Epithelial cell of prostate (primary cell): ENCODE results near the gene PDK2.

ENCODE experiments used
- DNase-seq: peaks from one replicate; pipeline ENCODE4 v3.0.0-alpha.2; 2011; ENCODE audit warnings: low read depth, low spot score
- H3K27ac ChIP-seq: fragments of 450-650 bp; 2 replicates; pipeline ENCODE4 v1.5.1; 2017; ENCODE audit warnings: mild to moderate bottlenecking

The PDK2 gene

GRCh38 chr17:50097455-50097854 is 2.3 kb downstream of the PDK2 start:
- no peak for DNase-seq
- no peak overlapping the region for H3K27ac ChIP-seq

DNA sequence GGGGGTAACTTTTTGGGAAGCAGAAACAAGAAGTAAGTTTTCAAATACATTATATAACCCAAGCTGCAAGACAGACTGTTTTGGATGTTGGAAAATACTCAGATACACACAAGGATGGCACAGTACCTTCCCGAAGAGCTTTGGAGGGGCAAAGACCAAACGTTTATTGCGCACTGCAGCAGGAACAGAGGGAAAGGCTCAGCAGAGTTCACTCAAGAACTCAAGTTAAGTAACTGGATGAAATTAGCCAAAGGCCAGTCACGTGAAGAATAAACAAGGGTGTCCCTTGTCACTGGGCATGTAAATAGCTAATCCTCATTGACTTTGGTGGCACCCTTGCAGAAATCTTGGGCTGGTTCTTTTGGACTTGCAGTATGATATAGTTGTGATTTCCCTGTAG is 2.8 kb downstream of the PDK2 start:
- no peak overlapping the region for H3K27ac ChIP-seq
- no peak for DNase-seq

DNA sequence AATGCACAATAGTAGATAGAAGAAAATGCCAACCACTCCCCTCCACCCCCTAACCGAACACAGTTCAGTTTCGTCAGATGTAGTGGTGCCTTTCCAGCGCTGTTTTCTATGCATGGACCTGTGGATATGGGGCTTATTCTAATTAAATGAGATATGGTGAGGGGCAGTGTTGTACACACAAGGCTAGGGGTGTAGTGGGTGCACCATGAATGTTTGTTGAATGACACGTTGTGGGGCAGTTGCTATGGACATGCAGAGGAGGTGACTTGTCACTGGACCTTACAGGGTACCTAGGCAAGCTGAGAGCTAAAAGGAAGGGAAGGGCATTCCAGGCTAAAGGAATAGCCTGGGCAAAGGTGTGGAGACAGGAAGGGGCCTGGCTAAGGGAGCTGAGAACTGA is 3.4 kb downstream of the PDK2 start:
- no peak overlapping the region for H3K27ac ChIP-seq
- no peak for DNase-seq

GRCh38 chr17:50099003-50099402 is 3.9 kb downstream of the PDK2 start:
- no peak for DNase-seq
- no peak overlapping the region for H3K27ac ChIP-seq

DNA sequence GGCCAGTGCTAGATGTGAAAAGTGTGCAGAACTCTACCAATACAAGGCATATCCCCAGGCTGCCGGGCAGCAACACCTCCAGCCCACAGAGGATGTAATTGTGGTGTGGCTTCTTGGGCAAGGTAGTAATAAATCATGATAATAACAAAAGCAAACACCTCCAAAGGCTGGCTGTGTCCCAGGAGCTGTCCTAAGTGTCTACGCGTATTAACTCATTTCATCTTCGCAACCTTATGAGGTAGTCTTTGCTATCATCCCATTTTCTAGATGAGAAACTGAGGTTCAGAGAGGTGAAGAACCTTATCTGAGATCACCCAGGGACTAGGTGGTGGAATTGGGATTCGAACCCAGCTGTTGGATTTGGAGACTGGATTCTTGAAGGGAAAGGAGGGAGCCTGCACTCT is 5.3 kb downstream of the PDK2 start:
- no peak for DNase-seq
- no peak overlapping the region for H3K27ac ChIP-seq

GRCh38 chr17:50100921-50101345 is 5.8 kb downstream of the PDK2 start:
- no peak overlapping the region for H3K27ac ChIP-seq
- DNase-seq = no peak

GRCh38 chr17:50101346-50102163 is 6.4 kb downstream of the PDK2 start:
- H3K27ac ChIP-seq = no peak overlapping the region
- no peak for DNase-seq

DNA sequence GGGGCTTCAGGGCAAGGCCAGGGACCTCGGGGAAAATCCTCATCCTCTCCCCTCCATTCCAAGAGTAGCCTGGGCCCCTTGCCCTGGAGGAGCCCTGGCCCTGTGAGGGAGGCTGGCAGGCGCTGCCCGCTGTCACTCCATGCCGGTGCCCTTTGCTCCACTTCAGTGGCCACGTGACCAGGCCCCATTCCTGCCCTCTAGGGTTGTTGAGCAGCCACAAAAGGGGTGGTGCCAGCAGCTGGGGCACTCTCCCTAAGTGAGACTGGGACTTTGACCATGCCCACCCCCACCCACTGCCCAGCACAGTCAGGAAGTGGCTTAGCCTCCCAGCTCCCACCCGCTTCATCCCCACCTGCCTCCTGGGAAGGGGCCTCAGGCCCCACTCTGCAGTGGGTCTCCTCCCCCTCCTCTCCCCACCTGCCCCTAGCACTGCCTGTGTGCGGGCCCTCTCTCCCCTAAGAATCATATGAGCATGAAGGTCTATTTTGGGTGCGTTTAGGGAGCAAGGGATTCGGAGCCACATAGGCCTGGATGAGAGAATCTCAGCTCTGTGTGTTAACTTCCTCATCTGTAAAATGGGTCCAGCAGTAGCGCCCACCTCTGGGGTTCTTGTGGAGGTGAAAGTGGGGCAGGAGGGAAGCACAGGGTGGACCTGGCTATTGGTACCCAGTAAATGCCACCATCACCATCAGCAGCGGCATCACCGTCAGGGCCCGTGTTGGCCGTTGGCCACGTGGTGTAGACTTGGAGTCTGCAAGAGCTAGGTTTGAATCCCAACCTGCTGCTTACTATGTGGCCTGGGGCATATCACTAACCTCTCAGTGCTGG is 7.2 kb downstream of the PDK2 start:
- H3K27ac ChIP-seq = no peak overlapping the region
- DNase-seq = no peak

DNA sequence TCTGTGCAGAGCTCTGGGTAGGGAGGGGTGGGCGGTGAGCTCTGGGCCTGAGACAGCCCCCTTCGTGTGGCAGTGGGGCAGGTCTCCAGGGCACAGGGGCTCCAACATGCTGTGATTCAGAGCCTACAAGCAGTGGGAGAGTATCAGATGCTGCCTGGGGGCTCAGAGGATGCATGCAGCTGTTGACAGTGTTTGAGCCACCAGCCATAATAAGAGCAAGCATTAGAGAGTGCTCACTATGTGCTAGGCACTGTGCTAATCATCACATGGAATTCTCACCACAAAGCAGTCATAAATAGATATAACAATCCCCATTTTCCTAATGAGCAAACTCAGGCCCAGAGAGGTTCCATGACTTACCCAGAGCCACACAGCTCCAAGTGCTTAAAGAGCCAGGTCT is 8.1 kb downstream of the PDK2 start:
- no peak for DNase-seq
- no peak overlapping the region for H3K27ac ChIP-seq

GRCh38 chr17:50103941-50104340 is 8.8 kb downstream of the PDK2 start:
- no peak overlapping the region for H3K27ac ChIP-seq
- no peak for DNase-seq

DNA sequence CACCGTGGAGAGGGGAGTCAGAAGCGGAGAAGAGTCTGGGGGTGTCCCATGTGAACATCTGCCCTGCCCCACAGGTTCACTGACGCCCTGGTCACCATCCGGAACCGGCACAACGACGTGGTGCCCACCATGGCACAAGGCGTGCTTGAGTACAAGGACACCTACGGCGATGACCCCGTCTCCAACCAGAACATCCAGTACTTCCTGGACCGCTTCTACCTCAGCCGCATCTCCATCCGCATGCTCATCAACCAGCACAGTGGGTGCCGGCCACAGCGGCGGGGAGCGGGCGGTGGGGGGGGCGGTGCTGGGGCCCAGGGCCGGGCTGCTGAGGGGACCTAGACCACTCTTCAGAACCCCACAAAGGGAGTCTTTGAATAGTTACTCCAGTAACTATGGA is 10.7 kb downstream of the PDK2 start:
- DNase-seq = no peak
- no peak overlapping the region for H3K27ac ChIP-seq

GRCh38 chr17:50106393-50107131 is 11.4 kb downstream of the PDK2 start:
- no peak for DNase-seq
- H3K27ac ChIP-seq = no peak overlapping the region

- H3K27ac ChIP-seq = peak overlapping the region; percentile 13
- peak; percentile 57 for DNase-seq
Observed at GRCh38 chr17:50107790-50108414, 12.8 kb downstream of the PDK2 start.

GRCh38 chr17:50108556-50108955 is 13.4 kb downstream of the PDK2 start:
- DNase-seq = no peak
- no peak overlapping the region for H3K27ac ChIP-seq

DNA sequence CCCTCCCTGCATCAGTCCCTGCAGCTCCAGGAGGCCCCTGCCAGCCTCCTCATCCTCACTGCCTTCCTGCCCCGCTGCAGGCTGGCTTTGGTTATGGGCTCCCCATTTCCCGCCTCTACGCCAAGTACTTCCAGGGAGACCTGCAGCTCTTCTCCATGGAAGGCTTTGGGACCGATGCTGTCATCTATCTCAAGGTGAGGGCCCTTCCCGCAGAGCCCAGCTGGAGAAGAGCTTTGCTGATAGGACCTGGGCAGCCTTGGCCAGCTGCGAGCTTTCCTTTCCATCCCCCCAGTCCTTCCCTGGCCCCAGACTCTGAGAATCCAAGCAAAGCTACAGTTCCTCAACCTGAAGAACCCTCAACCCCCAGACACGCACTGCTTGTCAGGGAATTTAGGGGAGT is 14.1 kb downstream of the PDK2 start:
- no peak for DNase-seq
- no peak overlapping the region for H3K27ac ChIP-seq

DNA sequence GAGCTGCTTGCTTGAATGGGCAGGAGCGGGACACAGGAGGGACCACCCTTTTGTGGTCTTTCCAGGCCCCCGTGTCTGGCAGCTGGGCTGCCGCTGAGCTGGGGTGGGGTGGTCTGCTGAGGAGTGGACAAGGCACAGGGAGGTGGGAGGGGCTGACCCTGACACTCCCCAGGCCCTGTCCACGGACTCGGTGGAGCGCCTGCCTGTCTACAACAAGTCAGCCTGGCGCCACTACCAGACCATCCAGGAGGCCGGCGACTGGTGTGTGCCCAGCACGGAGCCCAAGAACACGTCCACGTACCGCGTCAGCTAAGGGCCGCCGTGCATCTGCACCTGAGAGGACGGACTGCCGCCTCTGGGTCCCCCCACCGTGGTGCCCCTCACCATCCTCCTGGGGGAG is 14.6 kb downstream of the PDK2 start:
- DNase-seq = no peak

GRCh38 chr17:50110591-50111349 is 15.6 kb downstream of the PDK2 start:
- H3K27ac ChIP-seq = no peak overlapping the region

More for the DNA sequence above, 14.6 kb downstream of the PDK2 start:
- no peak overlapping the region for H3K27ac ChIP-seq

DNA sequence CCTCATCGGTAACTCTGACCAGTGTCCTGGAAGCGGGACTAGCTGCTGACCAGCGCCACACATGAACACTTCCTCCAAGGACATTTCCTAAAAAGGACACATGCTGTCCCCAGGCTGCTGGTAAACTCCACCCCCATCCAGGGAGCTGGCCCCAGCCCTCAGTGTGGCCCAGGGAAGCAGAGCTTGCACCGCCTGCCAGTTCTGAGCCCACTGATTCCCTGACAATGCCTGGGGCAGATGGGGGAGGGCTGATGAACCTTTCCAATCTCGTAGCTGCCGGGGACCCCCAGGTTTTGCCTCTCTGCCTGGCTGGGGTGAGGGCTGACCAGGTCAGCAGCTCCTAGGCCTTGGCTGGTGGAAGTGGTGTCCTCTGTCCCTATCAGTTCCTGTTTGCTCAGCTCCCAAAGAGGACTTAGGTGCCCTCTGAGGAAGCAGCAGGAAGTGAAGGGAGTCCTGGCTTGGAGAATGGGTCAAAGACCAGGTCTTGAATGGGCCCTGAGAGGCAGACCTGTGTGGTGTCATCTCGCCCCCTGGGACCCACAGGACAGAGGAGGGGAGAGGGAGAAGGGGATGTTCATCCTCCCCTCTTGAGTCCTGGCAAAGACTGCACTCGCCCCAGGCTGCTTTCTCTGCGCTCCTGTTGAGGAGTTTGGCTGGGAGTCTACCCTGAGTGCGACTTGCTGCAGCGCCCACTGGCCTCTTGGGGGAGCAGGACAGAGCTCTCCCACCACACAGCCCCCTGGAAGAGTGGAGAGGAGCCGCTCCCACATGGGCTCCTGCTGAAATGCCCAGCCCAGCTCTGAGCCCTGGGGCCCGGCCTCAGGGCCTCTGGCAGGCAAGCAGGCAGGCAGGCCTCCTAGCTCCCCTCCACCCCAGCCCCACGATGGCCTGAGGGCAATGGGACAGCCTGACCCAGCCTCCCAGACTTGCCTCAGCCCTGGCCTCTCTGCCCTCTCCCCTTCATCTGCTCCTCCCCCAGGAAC is 16.8 kb downstream of the PDK2 start:
- DNase-seq = no peak
- no peak overlapping the region for H3K27ac ChIP-seq

More at GRCh38 chr17:50110591-50111349, 15.6 kb downstream of the PDK2 start:
- DNase-seq = no peak
